Heart right ventricle (tissue), 16 donors: ENCODE measurements around the gene SCLT1. TPM values are rescaled to one million over a fixed set of nuclear protein-coding genes. Genes with fewer than 3 reads are reported as not detected.

ENCODE experiments used
- ATAC-seq, 8 donors: fragments of 200-7000 bp; cut with Tn5 transposase; one replicate each; pipeline ENCODE4 v1.9.1; 2020; ENCODE audit warnings: mild to moderate bottlenecking in 8 of 8, moderate library complexity in 8 of 8, moderate number of reproducible peaks in 1 of 8
- DNase-seq, 2 donors: peaks; one replicate each; pipeline ENCODE4 v3.0.0-alpha.2; 2020
- H3K27ac ChIP-seq, 10 donors: fragments of 200-600 bp; sonication (generic) in 2 of 10; one replicate each; pipeline versions ENCODE4 v1.5.0 to v1.8.0; 2020 to 2022; ENCODE audit warnings: mild to moderate bottlenecking in 3 of 10
- H3K27me3 ChIP-seq, 7 donors: fragments of 200-600 bp; one replicate each; pipeline ENCODE4 v1.8.0; 2021 to 2022; ENCODE audit warnings: mild to moderate bottlenecking in 2 of 7
- H3K36me3 ChIP-seq, 9 donors: fragments of 200-600 bp; sonication (generic) in 1 of 9; one replicate each; pipeline versions ENCODE4 v1.5.0 to v1.8.0; 2020 to 2022; ENCODE audit warnings: mild to moderate bottlenecking in 2 of 9
- H3K4me1 ChIP-seq, 9 donors: fragments of 200-600 bp; sonication (generic) in 1 of 9; one replicate each; pipeline versions ENCODE4 v1.5.0 to v1.8.0; 2020 to 2022; ENCODE audit warnings: mild to moderate bottlenecking in 4 of 9
- H3K4me3 ChIP-seq, 10 donors: fragments of 200-600 bp; sonication (generic) in 2 of 10; one replicate each; pipeline versions ENCODE4 v1.5.0 to v1.8.0; 2020 to 2022; ENCODE audit warnings: mild to moderate bottlenecking in 7 of 10, moderate library complexity in 2 of 10
- H3K9me3 ChIP-seq, 11 donors: fragments of 200-600 bp in 10 of 11; sonication (generic) in 2 of 11; one replicate each; pipeline versions ENCODE4 v1.5.0 to v1.8.0; 2013 to 2022; ENCODE audit warnings: mild to moderate bottlenecking in 2 of 11, control low read depth in 1 of 11, moderate library complexity in 1 of 11
- CTCF ChIP-seq, 9 donors: fragments of 200-600 bp; sonication (generic) in 2 of 9; IDR thresholded peaks; one replicate each; pipeline versions ENCODE4 v1.5.0 to v1.8.0; 2021 to 2022; ENCODE audit warnings: antibody characterized with exemption in 9 of 9, mild to moderate bottlenecking in 5 of 9, moderate library complexity in 1 of 9
- WGBS, 2 donors: extraction: QIAGEN DNeasy Blood & Tissue Kit; methylation state at CpG; one replicate each; pipeline ENCODE4 v1.1.7; 2013; ENCODE audit warnings: inconsistent platforms in 1 of 2; 5-methylcytosine and 5-hydroxymethylcytosine counted together
- intact Hi-C, 10 donors: fragments of 100-400 bp; cut with DNase I; formaldehyde crosslinking; loops; one replicate each; pipeline versions ENCODE4 v1.11.1 to v1.14.2; 2022
- polyA plus RNA-seq, 2 donors: library from polyadenylated mRNA; stranded (reverse); fragments of 200-250 nt; gene quantifications; one replicate each; pipeline ENCODE4 v1.2.3, GENCODE V29; 2013
- total RNA-seq, 10 donors: library from RNA; stranded (reverse); fragmentation: NEBNext Ultra II Directional in 3 of 10; extraction: Animal tissue kit (Norgen Biotek cat#: 25700) in 3 of 10; gene quantifications; one replicate each; pipeline versions ENCODE4 v1.2.1 to v1.2.4, GENCODE V29; 2021 to 2023
- donor health status: Arrhythmogenic right ventricular cardiomyopathy.
- donor health status: ischemic (EF 13 %, LVEDD 7.1; RV severe dilation, severe dysfunction).
- donor health status: healthy with polysubstance abuse.
- donor health status: DM: no; HTN: yes; CAD: no.
- donor health status: DM: no; HTN: no; CAD: no.
- donor health status: ischemic (EF 25% LVEDD 6.9; RV normal size, moderate dysfunction).
- donor health status: ischemic (EF 25% LVEDD 5.7; RV mildly dilated, moderate dysfunction).
- donor health status: healthy.
- donor health status: DM: yes; HTN: yes; CAD: no.
- donor health status: Ischemic cardiomyopathy.
- donor health status: ischemic (EF 35%, LVEDD 5.7; RV mildly dilated, moderate dysfunction).
- donor health status: nonischemic (EF 11% LVEDD 7.7; RV severe dilation, severe dysfunction).
- donor health status: DM: yes; HTN: yes; CAD: no.
- donor health status: PGD.
- donor health status: ischemic (EF 29% LVEDD 5.4; RV normal size, mild dysfunction).
- donor health status: nonischemic (EF 23%, LVEDD 6.1; RV moderate dilation, normal function).

Gene SCLT1
- total and polyA plus RNA-seq, 12 donors = 3.0 to 12.4 (median 9.9) TPM

GRCh38 chr4:128913228-128913627, 180.1 kb downstream of the SCLT1 start:
- WGBS, 2 donors = 64 to 83% methylated on average over 1 of the region's 1 CpG
- peak in 6 of 8 donors; percentile 25 to 59 (median 46) for ATAC-seq
- DNase-seq = no peak
- no peaks in the 10 kb centered on the region for H3K9me3 ChIP-seq
- TF ChIP-seq CTCF (IDR thresholded peaks at IDR 0.05) = no peak
- intact Hi-C loops = no loop called here
- H3K36me3 ChIP-seq = no peaks in the 10 kb centered on the region
- H3K4me1 ChIP-seq = peaks cover 0 to 43% (median 0%) of the 10 kb centered on the region in 9 donors
- H3K4me3 ChIP-seq = no peak overlapping the region
- H3K27ac ChIP-seq = peak overlapping the region in 3 of 10 donors; percentile 40 to 77 (median 47)
- H3K27me3 ChIP-seq = no peaks in the 10 kb centered on the region

DNA sequence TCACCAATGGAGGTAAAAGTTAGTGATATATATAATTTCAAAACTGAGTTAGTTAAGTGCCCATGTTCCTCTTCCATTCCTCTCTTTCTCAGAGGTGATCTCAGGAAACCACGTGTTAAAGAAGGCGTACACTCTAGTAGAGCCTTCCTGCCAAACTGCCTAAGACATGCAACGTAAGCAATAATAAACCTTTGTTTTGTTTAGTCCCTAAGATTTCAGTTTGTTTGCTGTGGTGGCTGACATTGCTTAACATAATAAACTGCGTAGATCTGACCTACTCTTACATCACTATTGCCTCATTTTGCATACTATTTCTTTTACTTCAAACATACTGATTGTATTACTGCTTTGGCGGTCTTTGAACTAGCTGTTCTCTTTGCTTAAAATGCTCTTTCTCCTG, 184.6 kb downstream of the SCLT1 start:
- DNase-seq (no peak), ATAC-seq (no peak)
- no peak overlapping the region for H3K4me3 ChIP-seq
- no peaks in the 10 kb centered on the region for H3K27me3 ChIP-seq
- H3K9me3 ChIP-seq = no peaks in the 10 kb centered on the region
- no peak for TF ChIP-seq CTCF (IDR thresholded peaks at IDR 0.05)
- H3K36me3 ChIP-seq = no peaks in the 10 kb centered on the region
- H3K4me1 ChIP-seq = peaks cover 0 to 35% (median 4%) of the 10 kb centered on the region in 9 donors
- peak overlapping the region in 1 of 10 donors; percentile 51 for H3K27ac ChIP-seq
- 70 to 89% methylated on average over 5 of the region's 5 CpGs for WGBS, 2 donors
- intact Hi-C loops = no loop called here

- Histone ChIP-seq H3K27ac (no peak overlapping the region), H3K4me3 (no peak overlapping the region), H3K27me3 (no peaks in the 10 kb centered on the region), H3K36me3 (no peaks in the 10 kb centered on the region), H3K9me3 (no peaks in the 10 kb centered on the region), H3K4me1 (peaks cover 0 to 29% (median 4%) of the 10 kb centered on the region in 9 donors)
- intact Hi-C loops = no loop called here
- WGBS, 2 donors = 74 to 78% methylated on average over 2 of the region's 2 CpGs
- ATAC-seq (no peak), DNase-seq (no peak)
- no peak for TF ChIP-seq CTCF (IDR thresholded peaks at IDR 0.05)
These were observed 185.4 kb downstream of the SCLT1 start for GRCh38 chr4:128907981-128908380.

- Histone ChIP-seq H3K27me3 (no peaks in the 10 kb centered on the region), H3K36me3 (no peaks in the 10 kb centered on the region), H3K9me3 (no peaks in the 10 kb centered on the region), H3K4me3 (no peak overlapping the region), H3K4me1 (peaks cover 0 to 17% (median 0%) of the 10 kb centered on the region in 9 donors), H3K27ac (no peak overlapping the region)
- DNase-seq (no peak), ATAC-seq (no peak)
- intact Hi-C loops = no loop called here
- 69 to 73% methylated on average over 1 of the region's 1 CpG for WGBS, 2 donors
- no peak for TF ChIP-seq CTCF (IDR thresholded peaks at IDR 0.05)
These were observed 186.8 kb downstream of the SCLT1 start for GRCh38 chr4:128906581-128906980.
